Measurements from ENCODE around the gene INPP5A.

INPP5A gene

DNA sequence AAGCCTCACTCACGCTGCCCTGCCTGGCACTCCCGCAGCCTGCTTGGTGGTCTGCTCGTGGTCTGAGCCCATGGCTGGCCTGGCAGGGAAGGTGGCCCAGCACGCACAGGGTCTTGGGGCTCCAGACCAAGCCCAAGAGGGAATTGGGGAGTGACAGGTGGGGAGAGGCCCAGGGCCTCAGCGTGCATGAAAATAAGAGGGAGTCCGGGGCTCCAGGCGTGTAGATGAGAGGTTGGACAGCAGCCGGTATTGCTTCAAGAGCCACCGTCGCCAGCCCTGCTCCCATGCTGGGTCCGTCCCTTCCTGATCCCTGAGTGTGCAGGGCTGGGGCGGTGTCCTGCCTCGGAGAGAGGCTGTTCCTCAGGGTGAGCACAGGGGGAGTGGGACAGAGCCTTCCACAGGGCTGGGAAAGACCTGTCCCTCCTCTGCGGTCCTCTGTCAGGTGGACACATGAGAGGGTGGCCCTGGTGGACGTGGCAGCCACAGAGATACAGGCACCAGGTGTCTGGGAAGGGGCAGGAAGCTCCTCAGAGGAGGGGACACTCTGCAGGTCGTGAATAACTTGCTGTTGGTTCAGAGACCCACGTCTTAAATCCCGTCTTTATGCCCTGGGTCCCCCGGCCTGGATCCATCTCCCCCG, 113.1 kb downstream of the INPP5A start:
- no peak for DNase-seq

DNA sequence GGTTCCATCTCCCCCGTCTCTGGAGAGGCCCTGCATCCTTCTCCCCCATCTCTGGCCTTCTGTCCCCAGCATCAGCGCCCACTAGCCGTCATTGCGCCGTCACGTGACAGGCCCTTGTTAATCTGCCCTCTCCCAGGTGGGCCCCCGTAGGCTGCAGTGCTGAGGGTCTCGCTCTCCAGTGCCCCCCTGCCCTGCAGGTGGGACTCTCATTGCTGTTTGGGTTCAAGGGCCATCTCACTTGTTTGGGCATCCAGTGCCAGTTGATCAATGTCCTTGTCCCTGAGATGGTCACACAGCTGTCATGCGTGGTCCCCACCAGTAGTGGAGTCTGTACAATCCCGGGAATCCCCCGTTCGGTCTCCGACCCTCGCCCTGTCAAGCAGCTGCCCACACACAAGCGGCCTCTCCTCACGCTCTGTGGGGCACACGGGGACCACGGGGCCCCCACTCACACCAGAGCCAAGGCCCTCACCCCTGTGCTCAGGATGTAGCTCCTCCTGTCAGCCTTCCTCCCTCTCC, 114.0 kb downstream of the INPP5A start:
- DNase-seq = no peak

DNA sequence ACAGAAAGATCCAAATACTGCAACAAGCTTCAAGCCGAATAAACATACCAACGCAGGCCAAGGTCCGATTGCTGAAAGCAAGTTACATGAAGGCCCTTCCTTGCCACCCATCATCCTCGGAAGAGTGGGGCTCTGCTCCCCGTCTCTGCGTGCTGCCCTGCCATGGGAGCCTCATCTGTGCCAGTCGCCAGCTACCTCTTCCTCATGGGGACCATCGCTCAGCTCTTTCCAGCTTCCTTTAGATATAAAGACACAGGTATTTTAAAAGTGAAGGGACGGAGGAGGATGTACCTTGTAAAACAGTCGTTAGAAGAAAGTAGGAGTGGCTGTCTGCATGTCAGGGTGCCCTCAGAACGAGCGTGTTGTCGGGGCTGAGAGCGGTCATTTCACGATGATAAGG, 114.9 kb downstream of the INPP5A start:
- DNase-seq = no peak

DNA sequence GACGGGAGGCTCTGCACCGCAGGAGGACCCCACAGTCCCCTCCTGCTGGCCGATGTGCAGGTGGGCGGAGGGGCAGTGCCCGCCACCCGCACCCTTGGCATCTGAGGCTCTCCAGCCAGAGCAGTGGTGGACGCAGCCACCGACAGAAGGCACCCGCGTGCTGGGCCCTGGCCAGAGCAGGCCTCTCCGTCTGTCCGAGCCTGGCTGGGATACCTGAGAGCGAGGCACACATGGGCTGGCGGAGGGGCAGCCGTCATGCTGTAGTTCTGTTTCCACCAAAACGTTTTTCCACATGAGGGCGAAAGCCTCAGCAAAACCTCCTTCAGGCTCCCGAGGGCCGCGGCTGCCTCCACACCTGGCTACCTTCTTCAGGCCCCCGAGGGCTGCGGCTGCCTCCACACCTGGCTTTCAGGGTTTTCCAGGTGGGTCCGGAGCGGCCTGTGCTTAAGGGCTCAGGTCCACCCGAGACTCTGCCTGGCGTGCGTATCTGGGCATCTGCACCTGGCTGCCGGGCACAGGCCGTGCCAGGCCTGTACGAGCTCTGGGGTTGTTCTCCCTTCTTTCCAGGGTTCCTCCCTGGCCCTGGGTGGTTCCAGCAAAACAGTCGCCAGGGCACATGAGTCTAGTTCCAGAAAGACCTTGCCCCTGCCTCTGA, 115.5 kb downstream of the INPP5A start:
- DNase-seq = no peak

DNA sequence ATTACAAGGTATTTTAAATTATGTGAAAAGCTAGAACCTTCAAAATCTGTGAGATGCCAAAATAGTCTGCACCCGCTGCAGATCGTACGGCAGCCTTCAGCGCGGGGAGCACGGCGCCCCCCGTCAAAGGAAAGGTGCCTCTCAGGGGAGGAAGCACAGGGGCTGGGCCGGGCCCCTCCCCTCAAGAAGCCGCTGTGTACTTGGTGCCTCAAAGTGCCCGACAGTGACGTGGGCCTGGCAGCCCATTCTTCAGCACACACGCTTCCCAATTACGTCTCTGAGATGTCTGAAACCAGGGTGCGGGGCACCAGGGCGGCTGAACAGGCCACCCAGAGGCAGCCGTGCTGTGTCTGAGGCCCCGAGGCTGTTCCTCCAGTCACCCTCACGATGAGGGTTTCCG, 116.1 kb downstream of the INPP5A start:
- DNase-seq = no peak

DNA sequence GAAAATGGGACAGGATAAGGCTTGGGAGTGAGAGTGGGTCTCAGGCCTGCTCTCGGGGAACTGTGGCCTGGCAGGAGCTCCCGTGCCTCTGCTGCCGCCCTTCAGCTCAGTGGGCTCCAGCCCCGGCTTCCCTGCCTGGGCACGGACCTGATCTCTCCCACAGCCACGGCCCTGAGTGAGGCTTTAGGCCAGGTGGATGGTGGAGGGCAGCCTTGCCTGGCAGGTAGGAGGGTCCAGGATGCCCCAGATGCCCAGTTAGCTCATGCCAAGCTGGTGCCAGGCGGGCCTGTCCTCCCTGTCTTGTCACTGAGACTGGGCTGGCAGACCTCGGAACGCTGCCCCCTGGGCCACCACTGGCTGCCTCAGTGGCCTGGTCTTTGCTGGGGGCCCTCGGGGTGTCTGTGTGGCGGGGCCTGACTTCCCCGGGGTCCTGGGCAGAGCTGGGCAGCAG, 116.6 kb downstream of the INPP5A start:
- DNase-seq = no peak

DNA sequence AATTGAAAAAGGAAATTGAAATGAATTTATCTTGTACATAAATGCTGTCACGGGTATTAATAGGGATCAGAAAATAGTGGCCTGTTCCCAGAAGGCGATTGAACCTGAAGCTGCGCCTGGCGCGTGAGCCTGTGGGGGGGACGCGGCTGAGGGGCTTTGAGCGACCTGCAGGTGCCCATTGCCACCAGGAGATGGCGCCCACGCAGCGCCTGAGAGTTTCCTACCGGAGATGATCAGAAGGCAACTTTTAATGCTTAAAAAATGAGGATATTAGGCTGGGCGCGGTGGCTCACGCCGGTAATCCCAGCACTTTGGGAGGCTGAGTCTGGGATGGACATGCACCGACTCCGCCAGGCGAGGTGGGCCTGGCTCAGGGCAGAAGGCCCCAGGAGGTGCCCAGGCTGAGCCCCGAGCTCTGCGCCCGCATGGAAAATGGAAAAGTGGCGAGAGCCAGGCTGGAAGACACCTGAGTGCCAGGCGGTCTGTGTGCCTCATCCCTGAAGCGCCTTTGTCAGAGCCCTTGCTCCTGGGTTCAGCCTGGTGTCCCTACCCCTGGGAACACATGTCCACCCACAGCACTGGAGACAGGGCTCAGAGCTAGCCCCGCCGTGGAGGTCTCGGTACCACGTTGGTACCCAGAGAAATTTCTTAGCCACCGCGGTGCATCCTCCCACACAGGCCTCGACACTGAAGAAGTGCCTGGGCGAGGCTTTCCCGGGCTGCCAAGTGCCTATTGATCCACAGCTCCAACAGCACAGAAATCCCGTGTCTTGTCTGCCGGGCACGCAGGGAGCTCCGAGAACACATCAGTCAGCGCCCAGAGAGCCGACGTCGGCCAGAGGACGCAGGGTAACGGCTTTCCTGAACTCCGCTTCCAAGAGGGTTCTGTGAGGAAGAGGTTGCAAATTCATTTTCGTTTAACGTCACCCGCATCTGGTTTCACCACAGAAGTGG, 117.4 kb downstream of the INPP5A start:
- peak; percentile 51 for DNase-seq

DNA sequence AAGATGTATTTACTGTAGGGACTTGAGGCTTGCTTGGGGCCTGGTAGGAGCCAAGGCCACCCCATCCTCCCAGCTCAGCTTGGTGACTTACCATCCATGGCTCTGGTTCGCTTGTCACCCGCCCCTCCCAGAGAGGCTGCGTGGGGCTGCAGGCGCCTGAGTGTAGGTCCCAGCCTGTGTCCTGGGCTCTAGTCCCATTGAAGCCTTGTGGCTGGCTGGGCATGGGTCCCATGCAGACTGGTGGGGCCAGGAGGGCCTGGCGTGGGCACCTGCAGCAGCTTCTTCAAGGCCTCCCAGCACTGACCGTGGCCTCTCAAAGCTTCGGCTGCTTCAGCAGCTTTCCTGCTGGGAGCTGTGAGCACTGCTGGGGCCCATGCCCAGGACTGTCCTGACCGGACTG, 118.1 kb downstream of the INPP5A start:
- no peak for DNase-seq

DNA sequence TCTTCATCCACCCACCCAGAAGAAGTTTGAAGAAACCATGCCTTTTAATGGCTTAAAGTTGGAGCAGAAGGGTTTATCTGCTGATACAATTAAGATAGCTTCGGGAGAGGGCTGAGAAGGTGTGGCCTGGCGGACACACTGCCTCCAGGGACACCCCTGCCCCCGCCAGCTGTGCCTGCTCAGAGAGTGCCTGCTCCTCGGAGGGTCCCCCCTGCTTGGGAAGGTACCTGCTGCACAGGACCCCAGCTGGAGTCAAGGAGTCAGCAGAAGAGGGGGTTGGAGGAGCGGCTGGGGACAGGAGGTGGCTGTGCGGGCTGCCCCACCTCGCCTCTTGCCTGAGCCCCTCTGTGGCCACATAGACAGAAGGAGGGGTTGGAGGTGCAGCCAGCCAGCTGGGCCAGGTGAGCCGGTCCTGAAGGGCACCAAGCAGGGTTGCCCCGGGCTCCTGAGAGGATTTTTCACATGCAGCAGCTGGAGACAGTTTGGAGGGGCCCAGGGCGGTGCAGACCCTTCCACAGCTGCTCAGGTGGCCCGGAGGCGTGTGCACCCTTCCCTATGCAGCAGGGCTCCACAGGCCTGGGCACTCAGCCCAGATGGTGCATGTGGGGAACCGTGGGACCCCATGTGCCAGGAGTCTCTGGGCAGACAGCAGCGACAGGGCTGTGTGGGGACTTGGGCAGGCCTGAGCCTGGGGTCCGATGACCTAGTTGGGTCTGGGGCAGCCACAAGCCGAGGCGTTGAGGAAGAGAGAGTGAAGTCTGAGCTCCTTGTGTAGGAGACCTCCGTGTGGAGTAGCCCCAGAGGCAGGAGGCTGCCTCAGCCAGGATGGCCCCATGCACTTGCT, 118.9 kb downstream of the INPP5A start:
- DNase-seq = no peak

DNA sequence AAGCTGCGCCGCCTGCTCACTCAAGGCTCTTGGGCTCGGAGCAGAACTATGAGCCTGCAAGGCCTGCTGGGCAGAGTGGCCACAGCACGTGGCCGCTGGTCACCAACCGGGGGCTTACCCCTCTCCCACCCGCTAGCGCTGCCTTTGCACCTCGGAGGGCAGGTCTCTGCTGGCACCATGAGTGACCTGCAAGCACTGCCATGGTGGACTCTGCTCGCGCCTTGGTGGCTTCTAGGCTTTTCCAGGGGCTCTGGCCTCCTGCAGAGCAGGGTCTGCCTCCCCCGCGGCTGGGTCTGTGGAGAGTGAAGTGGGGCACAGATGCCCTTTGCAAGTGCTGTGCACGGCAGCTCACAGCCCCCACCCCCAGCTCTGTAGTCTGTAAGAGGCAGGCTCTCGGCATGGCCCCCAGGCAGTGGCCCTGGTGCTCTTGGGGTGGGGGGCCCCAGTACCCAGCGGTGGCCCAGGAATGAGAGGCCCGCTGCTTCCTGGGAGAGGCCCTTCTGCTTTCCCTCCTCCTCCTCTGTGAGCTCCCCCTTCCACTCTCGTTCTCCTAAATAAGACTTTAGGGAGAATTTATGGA, 119.6 kb downstream of the INPP5A start:
- DNase-seq = no peak

DNA sequence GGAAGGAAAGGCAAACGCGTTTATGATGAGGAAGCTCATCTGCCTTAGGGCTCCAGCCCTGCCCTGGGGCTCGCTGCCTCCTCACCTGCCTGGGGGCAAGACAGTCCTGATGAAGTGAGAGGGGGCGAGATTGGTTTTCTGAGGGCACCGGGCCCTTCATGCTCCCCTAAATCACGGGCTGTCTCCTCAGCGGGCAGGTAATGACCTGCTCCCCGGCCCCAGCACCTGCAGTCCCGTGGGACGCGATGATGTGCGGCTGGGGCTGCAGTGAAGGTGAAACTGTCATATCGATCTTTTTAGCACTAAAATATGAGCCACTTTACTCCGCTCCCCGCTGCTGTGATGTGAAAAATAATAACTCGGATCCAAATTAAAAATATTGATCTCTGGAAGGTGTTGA, 120.2 kb downstream of the INPP5A start:
- DNase-seq = no peak

DNA sequence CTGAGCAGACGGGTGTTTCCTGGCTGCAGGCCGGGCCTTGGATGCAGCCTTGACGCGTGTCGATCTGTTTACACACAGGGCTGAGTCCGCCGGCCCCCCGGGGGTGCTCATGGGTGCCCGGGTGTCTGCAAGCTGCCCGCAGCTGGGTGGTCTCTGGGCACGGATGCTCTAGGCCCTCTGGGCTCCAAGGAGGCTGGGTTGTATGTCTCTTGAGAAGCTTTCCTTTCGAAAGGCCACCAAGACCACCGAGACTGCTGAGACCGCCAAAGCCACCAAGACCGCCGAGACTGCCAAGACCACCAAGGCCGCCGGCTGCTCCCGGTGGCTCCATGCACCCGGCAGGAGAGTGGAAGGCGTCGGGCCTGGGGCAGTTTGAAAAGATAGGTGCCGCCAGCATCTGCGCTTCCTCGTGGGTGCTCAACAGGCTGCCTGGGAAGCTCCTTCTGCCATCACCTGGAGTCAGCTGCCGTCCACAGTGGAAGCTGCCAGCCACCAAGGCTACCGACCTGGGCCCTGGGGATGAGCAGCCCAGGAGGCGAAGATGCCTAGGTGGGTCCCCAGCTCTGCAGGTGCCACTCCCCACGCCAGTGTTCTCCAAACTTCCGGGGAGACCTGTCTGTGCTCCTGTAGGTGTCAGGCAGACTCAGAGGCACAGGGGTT, 121.1 kb downstream of the INPP5A start:
- DNase-seq = no peak

DNA sequence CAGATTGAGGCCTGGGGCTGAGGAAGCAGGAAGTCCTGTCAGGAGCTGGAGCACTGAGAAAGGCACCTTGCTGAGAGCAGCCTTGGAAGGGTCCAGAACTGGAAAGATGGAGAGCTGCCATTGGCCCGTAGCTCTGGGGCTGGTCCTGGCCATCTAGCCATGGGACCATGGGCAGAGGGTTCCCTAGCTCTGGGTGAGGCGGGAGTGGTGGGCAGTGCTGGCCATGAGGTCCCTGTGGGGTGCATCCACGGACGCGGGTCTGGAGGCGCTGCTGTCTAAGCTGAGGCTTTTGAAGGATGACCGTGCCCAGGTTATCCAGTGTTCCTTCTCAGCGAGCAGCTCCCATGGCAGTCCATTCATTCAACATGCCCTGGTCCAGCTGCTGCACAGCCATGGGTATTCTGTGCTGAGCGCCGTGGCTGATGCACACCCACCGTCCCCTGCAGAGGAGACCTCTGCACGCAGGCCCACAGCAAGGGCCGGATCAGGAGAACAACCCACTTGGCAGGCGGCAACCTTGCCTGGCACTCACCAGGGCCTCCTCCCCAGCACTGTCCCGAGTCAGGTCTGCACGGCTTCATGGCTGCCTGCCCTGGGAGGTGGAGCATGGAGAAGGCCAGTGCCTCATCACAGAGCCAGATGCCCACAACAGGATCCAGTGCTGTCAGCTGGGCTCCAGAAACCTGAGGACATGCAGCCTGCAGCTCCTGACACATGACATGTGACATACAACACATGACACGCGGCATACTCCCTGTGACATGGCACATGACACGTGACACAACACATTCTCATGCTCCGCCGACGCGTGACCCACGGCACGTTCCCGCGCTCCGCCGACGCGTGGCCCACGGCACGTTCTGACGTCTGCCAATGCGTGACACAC, 121.9 kb downstream of the INPP5A start:
- DNase-seq = no peak

DNA sequence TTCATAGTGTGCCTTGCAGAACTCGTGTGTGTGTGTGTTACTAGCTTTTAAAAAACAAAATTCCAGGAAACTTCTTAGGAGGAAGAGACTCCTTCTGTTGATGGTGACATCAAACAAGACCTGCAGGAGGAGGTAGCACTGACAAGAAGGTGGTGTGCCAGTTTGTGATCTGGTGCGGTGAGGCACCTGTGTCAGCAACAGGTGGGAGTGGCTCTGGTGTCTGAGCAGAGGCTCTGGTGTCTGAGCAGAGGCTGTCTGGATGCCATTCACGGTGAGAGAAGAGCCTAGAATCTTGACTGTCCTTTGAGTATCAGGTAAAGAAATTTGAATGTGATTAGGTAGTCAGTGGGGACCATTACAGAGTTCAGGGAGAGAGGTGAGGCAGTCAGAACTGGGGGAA, 122.8 kb downstream of the INPP5A start:
- DNase-seq = no peak

DNA sequence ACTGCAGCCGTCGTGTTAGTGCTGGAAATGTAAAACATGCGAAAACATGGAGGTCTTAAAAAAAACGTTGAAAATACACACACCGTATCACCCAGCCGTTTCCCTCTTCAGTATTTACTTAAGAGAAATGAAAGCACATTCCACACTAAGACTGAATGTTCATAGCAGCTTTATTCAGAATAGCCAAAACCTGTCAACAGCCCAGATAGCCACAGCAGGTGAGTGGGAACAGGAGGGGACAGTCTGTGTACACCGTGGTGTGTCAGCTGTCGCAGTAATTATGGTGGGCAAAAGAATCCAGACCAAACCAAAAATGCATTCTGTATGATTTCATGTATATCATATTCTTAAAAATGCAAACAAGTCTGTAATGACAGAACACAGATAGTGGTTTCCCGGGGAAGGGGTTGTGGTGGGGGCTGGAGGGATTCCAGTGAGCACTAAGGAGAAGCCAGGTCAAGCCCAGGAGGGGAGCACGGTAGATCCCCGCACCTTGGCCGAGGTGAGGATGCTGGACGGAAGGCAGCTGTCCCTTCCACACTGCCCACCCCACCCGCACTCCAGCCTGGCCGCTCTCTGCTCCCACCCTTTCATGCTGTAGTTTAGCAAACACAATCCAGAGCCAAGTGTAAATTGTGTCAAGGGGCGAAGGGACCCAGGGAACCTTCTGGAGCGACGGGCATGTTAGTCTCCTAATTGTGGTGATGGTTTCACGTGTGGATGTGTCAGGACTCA, 124.8 kb downstream of the INPP5A start:
- DNase-seq = no peak

DNA sequence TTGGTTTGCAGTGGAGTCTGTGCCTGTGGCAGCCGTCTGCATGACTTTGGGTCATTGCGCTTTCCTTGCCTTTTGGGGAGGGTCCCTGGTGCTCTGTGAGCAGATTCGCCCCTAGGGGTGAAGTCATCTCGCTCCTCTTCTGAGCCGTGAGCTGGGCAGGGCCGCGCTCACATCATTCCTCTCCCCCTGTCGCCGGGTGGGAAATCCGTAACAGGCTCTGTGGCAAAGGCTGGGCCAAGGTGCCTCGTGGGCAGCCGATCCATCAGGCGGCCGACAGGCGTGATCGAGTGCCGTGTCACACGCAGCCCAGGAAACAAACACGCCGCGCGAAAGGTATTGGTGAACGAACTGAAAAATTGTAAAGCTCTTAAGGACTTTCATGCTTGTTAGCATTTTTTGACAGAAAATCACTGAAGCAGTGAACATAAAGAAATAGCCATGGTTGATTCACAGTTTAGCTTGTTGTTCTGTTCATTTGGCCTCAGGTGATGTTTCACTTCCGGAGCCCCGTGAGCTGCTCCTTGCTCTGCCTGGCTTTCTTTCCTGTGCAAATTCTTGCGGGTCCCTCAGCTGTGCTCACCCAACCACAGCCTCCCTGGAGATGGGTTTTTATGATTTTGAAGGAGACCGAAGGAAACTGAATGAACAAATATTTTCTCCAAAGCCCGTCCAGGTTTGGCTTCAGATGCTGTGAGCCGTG, 126.2 kb downstream of the INPP5A start:
- no peak for DNase-seq

DNA sequence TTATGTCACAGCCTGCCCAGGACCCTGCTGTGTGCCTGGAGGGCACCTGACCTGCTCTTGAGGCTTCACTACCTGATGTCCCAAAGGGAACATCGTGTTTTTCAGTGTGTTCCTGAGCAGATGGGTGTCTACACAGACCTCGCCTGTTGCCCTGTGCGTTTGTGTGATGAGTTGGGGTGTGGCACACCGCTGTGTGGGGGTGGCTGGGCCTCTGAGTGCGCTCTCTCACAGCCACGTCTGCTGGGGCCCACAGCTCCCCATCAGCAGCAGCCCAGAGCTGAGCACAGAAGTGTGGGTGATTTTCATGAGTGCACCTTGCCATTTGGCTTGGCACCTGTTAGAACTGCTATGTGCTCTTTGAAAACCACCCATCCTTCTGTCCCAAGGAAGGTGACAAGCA, 126.8 kb downstream of the INPP5A start:
- no peak for DNase-seq

DNA sequence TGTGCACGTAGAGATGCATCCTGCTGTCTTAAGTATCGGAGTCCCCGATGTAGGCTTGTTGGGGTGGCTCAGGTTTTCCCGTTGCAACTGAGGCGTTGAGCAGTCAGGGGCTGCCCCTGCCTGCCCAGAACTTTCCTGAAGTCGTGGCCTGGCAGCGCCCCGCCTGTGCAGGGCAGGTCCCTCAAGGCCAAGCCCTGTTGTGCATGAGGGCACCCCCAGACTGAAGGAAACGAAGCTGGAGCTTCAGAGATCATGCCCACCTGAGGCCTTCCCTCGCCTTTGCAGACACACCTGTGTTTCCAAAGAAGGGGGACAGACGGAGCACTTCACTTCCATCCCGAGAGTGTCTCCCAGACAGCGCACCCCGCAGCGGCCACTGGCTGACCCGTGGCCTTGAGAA, 127.3 kb downstream of the INPP5A start:
- no peak for DNase-seq

Measured in fibroblast of skin of right quadriceps (primary cell).